ENCODE data around the gene DYNC2H1.

DYNC2H1 gene

DNA sequence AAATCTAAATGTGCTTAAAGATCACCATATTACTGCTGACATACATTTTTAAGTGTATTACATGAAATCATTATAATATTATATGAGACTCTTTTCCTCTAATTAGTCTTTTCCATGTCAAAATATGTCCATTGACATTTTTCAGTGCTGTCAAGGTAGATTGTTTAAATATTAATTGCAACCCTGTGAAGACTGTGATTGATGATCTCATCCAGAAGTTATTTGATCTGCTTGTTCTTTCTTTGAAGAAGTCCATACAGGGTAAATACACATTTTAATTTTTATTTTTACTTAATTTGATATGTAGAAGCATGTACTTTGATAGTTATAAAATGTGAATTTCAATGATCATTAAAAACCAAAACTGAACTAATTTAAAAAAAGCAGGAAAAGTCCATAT, 38.4 kb downstream of the DYNC2H1 start:
- DNase-seq: no peak

DNA sequence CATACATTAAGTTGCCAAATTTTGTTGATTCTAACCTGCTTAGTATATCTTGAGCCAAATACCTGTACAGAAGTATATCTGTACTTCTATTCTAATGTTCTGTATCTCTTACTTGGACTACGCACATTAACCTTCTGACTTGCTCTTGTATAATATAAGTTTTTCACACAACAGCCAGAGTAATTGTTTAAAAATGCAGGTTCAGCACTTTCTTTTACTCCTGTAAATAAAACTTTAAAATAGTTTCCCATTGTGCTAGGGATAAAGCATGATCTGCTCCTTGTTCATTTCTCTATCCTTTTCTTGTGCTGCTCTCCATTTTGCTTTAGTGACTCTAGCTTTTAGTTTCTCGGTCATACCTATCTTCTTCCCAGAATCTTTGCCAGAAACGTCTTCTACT, 48.3 kb downstream of the DYNC2H1 start:
- DNase-seq: no peak

DNA sequence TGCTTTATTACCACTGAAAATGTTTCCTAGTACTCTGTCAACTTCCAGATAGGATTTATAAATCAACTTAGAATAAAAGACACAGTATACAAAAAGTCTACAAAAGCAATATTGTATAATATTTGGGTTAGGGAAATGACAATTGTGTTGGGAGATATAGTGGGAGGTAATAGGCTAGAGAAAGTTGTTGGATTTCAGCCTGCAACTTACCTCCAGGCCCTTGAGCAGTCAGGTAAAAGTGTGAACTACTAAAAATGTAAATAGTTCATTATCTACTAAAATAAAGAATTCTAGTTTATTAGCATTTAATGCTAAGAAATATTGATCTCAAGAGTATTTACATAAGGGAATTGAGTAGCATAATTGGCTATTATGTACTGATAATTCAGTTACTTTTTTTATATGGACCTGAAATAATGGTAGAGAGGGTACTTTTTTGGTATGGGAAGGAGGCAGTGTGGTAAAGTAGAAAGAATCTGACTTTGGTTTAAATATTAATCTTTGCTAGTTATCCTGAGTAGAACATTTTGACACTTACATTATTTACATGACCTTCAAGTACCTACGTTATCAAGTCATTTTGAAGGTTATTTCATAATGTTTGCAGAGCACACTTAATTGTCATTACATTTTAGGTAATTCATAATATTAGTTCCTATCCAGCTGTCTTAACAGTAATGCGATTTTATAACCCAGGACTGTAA, 55.0 kb downstream of the DYNC2H1 start:
- peak; percentile 22 for DNase-seq

DNA sequence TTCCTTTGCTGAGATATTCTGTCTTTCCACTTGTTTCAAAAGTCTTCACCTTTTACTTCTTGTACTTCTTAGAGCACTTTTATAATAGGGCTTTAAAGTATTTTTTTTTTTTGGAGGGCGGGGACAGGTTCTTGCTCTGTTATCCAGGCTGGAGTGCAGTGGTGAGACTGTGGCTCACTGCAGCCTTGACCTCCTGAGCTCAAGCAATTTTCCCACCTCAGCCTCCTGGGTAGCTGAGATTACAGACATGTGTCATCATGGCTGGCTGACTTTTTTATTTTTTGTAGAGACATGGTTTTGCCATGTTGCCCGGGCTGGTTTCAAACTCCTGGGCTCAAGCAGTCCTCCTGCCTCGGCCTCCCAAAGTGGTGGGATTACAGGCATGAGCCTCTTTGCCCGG, 57.9 kb downstream of the DYNC2H1 start:
- DNase-seq: no peak

GRCh38 chr11:103170865-103171264, 61.6 kb downstream of the DYNC2H1 start:
- no peak for DNase-seq

- no peak for DNase-seq
These were observed 66.4 kb downstream of the DYNC2H1 start for GRCh38 chr11:103175461-103176129.

- no peak for DNase-seq
These were observed 74.9 kb downstream of the DYNC2H1 start for GRCh38 chr11:103183981-103184611.

DNA sequence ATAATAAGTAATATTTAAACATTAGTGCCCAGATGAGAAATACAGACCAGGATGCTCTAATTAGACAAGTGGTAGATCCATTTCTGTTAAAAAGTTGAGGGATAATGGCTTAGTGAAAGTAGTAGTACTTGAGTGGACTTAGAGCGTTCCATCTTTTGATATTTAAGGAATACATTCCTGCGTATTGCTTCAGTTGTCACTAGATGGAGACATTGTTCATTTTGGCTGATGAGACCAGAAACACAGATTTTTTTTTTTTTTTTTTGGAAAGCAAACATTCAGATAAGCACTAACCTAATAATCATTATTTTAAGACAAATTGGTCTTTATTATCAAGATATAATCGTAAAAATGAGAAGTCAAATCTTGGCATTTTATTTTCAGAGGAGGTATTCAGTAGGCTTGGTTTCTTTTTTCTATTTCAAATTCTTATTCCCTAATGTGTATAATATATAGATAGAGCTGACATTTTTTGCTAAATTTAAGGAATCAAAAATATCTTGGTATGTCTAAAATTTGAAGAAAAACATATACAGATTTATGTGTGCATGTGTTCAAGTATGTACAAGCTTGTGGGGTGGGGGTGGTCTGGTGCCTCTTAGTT, 92.9 kb downstream of the DYNC2H1 start:
- DNase-seq: peak; percentile 80

GRCh38 chr11:103210543-103210942, 101.3 kb downstream of the DYNC2H1 start:
- no peak for DNase-seq

- no peak for DNase-seq
These were observed 106.6 kb downstream of the DYNC2H1 start for GRCh38 chr11:103215812-103216211.

GRCh38 chr11:103220133-103220532, 110.9 kb downstream of the DYNC2H1 start:
- DNase-seq: no peak

- DNase-seq: no peak
These were observed 113.6 kb downstream of the DYNC2H1 start for GRCh38 chr11:103222806-103223205.

- peak; percentile 32 for DNase-seq
These were observed 119.6 kb downstream of the DYNC2H1 start for GRCh38 chr11:103228807-103229206.

- no peak for DNase-seq
These were observed 125.7 kb downstream of the DYNC2H1 start for GRCh38 chr11:103234974-103235373.

- no peak for DNase-seq
These were observed 132.3 kb downstream of the DYNC2H1 start for GRCh38 chr11:103241574-103241973.

DNA sequence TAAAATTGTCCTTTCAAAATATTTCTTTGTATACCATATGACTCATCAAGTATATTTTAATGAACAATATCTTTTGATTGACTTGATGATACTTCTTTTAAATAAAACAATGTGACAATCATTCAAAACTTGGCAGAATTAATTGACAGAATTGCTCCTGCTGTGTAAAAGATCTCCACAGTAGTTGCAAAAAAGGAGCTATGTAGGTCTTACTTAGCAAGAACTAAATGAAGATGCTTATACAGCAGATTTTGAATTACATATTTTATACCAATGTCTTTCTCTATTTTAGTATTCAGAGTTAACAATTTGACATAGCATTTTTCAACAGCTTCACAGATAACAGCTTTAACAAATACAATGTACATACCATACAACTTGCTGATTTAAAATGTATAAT, 144.9 kb downstream of the DYNC2H1 start:
- DNase-seq: no peak

GRCh38 chr11:103257360-103257759, 148.1 kb downstream of the DYNC2H1 start:
- peak; percentile 63 for DNase-seq

DNA sequence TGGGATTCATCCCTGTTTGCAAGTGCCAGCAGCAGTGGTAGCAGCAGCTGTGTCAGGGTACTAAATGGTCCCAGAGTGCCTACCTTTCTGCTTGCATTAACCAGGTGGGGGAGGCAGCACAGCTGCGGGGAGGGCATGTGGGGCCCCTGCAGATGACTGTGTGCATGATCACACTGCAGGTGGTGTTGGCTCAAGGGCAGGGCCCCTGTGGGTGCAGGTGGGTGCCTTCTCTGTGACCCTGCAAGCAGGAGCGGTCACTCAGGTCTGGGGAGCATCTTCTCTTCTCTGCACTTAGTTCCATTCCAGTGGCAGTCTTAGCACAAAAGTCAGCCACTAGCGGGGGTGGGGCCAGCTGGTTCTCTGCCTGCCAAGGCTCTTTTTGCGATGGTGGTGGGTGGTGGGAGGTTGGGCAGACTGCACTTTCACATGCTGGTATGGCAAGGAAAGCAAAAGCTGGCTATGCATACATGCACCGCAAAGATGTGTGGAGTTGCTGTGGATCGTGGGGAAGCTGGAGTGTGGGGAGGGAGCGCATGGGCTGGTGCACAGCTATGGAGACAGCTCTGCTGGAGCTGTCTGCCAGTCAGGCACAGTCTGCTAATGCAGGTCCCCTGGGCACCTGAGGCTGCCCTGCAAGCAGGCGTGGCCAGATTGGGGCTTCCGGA, 157.1 kb downstream of the DYNC2H1 start:
- no peak for DNase-seq

- DNase-seq: no peak
These were observed 163.7 kb downstream of the DYNC2H1 start for GRCh38 chr11:103272876-103273275.

GRCh38 chr11:103274025-103274424, 164.8 kb downstream of the DYNC2H1 start:
- no peak for DNase-seq

GRCh38 chr11:103279821-103280220, 170.6 kb downstream of the DYNC2H1 start:
- DNase-seq: no peak

GRCh38 chr11:103281301-103281700, 172.1 kb downstream of the DYNC2H1 start:
- no peak for DNase-seq

- no peak for DNase-seq
These were observed 175.0 kb downstream of the DYNC2H1 start for GRCh38 chr11:103284260-103284659.
